Left ventricle myocardium superior (tissue), 1 donor: ENCODE measurements around the gene DUT. TPM values are rescaled to one million over a fixed set of nuclear protein-coding genes. Genes with fewer than 3 reads are reported as not detected.

ENCODE experiments used
- ATAC-seq: fragments of 200-7000 bp; cut with Tn5 transposase; one replicate; pipeline ENCODE4 v1.9.1; 2020; ENCODE audit warnings: mild to moderate bottlenecking, moderate library complexity
- DNase-seq: peaks from one replicate; pipeline ENCODE4 v3.0.0-alpha.2; 2020
- intact Hi-C: fragments of 100-400 bp; cut with micrococcal nuclease; formaldehyde crosslinking; loops from one replicate; pipeline ENCODE4 v1.11.0; 2022
- total RNA-seq: library from RNA; stranded (reverse); fragmentation: NEBNext Ultra II Directional; extraction: Animal tissue kit (Norgen Biotek cat#: 25700); gene quantifications from one replicate; pipeline ENCODE4 v1.2.1, GENCODE V29; 2021
- donor health status: DM: no; HTN: yes; CAD: no; lungs with severe emphysema.

The DUT gene
- total RNA-seq, 1 donor from 2014 or later, result 77.2 TPM

DNA sequence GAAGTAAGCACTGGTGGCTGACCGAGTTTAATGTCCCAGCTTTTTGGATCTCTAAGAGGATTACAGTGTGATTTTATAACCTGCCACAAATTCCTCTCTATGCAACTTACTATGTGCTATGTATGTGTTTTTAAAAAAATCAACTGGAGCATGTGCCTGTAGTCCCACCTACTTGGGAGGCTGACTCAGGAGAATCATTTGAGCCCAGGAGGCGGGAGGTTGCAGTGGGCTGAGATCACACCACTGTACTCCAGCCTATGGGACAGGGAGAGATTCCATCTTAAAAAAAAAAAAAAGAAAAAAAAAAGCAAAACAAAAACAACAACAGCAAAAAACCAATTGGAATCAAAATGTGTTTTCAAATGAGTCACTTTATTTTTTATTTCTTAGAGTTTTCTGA, 29.6 kb downstream of the DUT start:
- no peak for ATAC-seq
- DNase-seq, result no peak
- intact Hi-C loops, result no loop called here

DNA sequence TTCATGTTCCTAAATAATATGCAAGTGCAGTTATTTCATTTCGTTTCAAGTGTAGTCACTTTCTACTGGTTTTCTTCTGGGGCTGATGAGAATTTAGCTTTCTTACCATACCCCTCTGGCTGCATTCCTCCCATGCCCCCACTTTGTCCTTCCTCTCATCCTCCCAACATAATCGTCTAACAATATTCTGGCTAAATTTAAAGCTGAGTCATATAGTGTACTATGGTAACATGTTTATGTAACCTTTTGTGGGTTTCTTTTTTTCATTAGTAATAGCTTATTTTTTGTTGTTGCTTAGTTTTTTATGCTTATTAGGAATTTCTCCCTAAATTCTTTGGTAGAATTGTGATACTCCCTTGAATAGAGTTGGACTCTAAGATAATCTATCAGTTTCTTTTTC, 30.5 kb downstream of the DUT start:
- no peak for DNase-seq
- no peak for ATAC-seq
- intact Hi-C loops, result no loop called here

DNA sequence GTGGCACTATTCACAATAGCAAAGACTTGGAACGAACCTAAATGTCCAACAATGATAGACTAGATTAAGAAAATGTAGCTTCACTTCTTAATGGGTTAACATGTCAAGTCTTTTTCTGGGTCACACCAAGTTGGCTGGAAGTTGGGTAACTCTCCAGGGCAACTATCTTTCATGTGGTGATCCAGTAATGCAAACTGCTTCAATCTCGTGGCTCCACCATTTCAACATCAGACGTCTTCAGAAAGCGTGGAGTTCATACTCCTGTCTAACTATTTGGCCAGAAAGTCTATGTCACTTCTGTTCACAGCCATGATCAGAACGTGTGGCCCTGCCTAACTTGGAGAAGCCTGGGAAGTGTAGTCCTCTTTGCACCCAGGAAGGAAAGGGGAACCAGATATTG, 32.2 kb downstream of the DUT start:
- DNase-seq (no peak), ATAC-seq (no peak)
- intact Hi-C loops, result no loop called here

DNA sequence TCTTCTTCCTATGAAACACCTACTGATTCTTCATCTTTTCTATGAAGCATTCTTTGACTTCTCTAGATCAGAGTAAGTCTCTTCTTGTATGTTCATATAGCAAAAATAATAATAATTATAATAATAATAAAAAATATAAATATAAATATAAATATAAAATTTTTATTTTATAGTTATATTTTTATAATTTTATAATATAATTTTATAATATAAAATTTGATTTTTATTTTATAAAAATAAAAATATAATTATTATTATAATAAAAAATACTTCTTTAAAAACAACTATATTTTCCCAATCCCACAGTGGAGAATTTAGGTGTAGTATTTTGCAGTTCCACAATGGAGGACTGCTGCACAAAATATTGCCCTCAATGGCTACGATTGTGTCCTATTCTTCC, 34.3 kb downstream of the DUT start:
- DNase-seq (no peak), ATAC-seq (no peak)
- intact Hi-C loops, result no loop called here

DNA sequence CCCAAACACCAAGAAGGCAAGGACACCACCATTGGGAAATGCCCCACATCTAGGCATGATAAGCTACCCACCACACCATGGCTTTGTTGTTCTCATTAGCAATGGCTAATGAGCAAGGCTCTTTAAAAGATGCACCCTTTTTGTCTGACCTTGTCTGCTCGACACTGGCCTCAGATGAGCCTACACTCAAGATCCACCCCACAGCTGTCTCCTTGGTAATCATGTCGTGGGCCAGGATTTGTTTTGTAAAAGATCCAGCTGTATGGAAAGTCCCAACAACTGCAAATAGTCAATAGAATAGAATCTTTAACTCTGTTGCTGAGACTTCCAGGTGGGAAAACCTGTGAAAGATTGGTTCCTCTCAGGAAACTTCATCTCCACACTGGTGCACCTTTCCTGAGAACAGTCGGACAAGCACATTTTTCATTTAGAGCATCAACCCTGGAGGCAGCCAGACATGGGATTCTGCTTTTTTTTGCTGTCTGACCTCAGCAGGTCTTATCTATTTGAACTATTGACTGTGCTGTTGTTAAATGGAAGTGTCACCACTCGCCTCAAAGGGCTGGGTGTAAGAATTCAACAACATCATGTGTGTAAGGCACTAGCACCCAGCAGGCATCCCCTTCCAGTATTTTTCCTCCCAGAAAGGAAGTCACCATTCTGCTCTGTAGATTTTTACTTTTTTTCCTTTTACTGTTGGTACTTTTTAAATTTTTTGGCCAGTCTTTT, 35.5 kb downstream of the DUT start:
- intact Hi-C loops, result no loop called here
- ATAC-seq, result peak; percentile 90
- no peak for DNase-seq

DNA sequence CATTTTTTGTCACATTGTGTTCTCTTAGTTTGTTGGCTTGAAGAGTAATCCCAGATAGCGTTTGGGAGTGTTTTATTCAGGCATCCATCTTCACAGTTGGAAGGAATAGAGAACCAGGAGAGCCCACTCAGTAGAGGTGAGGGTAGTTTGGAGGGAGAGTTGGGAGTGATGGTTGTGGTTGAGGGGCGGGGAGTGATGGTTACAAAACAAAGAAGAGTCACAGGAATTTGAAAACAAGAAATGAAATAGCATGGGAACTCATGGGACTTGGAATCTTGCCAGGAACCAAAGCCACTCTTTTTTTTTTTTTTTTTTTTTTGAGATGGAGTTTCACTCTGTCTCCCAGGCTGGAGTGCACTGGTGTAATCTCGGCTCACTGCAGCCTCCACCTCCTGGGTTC, 36.3 kb downstream of the DUT start:
- peak; percentile 67 for ATAC-seq
- DNase-seq, result no peak
- intact Hi-C loops, result no loop called here

DNA sequence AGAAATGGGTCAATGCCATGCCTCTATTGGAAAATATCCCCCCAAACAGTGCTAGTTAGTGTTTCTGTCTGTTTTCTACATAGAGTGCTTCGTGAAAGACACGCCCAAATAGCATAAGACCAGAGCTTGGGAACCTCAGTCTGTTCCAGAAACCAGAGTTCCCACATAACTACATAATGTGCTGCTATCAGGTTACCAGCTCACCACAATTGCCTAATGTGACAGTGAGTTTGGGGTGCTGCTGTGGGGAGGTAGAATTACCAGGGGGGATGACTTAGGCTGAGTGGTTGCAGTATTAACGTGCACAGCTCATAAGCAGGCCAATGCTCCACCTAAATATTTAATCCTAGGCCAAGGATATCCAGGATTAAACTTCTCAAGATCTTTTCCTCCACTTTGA, 39.2 kb downstream of the DUT start:
- ATAC-seq (no peak), DNase-seq (no peak)
- intact Hi-C loops, result no loop called here

DNA sequence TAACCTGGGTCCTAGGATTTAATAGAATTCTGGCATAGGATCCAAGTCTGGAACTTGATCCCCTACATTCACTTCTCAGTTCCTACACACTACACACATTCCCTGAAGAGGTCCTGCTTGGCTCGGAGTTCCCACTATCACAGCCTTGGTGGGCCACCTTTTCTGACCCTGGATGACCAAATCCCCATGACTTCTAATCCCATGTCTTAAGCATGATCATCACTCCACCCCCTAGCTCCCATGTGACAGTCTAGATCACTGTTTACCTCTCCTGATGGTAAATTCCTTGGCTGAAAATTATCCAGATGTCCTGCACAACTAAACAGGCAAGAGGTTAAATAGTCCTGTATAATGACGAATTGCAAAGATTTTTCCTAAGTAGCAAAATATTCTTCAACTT, 40.3 kb downstream of the DUT start:
- DNase-seq (no peak), ATAC-seq (no peak)
- intact Hi-C loops, result no loop called here

DNA sequence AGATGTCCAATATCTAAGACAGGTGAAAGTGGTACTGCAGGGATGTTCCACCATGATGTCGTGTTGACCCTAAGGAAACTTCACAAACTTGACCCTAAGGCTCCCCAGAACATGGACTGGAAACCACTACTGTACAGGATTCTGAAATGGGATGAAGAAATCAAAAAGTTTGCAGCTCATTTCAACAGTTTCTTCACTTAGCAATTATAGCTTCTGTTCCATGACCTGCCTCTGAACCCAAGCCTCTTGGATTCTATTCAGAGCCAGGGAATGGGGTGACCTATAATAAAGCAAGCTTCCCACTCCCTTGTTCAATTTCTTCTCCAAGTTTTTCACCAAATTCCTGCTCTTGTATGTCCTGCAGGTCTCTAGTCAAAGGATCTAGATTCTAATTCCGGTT, 40.7 kb downstream of the DUT start:
- no peak for ATAC-seq
- intact Hi-C loops, result no loop called here
- DNase-seq, result no peak

DNA sequence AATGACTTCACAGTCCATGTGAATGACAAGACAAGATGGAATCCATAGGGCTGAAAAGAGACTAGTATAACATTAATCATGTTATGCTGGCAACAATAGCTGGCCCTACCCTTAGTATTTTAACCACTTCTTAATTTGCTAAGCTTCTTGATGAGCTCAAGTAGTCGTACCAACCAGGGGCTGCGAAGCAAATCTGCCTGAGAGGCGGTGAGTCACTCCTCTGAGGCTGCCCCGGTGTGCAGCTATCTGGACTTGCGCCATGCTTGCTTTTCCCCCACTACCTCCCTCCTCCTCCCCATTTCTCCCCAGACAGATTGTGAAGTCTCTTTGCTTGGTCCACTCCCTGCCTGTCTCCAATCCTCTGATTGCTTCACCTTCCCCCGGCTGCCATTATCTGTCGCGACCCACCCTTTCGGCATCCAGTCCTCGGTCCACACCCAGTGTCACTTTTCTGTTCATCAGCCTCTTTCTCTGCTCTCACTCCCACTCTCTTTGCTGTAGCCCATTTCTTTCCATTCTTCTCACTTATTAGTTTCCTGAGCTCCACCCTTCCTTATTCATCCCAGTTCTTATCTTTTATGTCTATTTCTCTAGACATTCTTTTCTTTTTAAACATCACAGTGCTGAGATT, 42.7 kb downstream of the DUT start:
- intact Hi-C loops, result no loop called here
- DNase-seq, result peak; percentile 56

DNA sequence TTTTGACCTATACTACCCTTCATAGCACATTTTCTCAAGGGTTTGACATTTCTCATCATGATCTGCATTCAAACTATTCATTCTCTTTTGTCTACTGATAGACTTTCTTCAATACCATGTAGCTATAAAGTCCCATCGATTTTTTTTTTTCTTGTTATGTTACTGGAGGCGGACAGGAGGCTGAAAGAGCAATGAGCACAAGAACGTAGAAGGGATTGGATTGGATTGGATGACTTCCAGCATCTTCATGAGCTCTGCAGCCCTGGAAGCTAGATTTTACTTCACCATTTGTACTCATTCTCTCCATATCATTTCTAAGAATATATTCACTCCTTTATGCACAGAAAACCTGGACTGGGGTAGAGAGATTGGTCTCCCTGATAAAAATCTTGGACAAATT, 43.2 kb downstream of the DUT start:
- intact Hi-C loops, result no loop called here
- no peak for ATAC-seq
- DNase-seq, result no peak

More for the DNA sequence above, 42.7 kb downstream of the DUT start:
- peak; percentile 84 for ATAC-seq

DNA sequence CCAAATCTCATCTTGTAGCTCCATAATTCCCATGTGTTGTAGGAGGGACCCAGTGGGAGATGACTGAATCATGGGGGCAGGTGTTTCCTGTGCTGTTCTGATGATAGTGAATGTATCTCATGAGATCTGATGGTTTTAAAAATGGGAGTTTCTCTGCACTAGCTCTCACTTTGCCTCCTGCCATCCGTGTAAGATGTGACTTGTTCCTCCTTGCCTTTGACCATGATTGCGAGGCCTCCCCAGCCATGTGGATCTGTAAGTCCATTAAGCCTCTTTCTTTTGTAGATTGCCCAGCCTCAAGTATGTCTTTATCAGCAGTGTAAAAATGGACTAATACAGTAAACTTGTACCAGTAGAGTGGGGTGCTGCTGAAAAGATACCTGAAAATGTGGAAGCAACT, 44.5 kb downstream of the DUT start:
- no peak for ATAC-seq
- DNase-seq, result no peak
- intact Hi-C loops, result no loop called here

DNA sequence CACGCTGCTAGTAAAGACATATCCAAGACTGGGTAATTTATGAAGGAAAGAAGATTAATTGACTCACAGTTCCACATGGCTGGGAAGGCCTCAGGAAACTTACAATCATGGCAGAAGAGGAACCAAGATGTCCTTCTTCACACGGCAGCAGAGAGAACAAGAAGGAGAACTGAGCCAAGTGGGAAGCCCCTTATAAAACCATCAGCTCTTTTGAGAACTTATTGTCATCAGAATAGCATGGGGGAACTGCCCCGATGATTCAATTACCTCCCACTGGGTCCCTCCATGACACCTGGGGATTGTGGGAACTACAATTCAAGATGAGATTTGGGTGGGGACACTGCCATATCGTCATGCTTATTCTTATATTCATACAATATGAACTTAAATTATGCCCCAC, 49.0 kb downstream of the DUT start:
- no peak for DNase-seq
- intact Hi-C loops, result no loop called here
- ATAC-seq, result no peak

DNA sequence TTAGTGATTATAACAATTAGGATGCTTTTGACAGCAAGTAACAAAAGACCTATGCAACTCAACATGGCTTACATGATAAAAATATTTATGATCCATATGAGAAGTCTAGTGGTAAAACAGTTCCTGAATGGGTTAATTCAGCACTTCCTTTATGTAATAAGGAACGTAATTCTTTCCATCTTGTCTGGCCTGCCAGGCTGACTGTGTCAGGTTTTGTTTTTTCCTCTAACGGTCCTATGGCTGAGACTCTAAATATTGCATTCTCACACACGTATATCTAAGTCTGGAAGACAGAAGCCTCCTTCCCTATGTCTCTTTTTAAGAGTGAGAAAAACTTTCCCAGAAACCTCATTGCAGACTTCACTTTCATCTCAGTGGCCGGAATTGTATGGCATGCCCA, 50.6 kb downstream of the DUT start:
- no peak for DNase-seq
- ATAC-seq, result no peak

DNA sequence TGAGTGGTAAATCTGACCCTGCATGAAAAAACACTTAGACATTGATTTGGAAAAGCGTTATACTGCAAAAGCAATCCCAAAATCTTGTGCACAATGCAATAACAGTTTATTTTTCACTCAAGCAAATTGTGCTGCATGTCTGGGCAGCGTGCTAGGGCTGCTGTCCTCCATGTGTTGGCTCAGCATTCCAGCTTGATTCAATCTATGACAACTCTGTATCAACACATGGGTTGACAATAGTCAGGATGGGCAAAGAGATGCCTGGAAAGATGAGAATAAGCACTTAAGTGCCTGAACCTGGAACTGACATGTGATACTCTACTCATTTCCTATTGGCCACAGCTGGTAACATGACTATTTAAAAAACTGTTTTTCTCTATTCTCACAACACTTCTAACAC, 51.8 kb downstream of the DUT start:
- intact Hi-C loops, result no loop called here
- DNase-seq, result no peak
- no peak for ATAC-seq

More for the DNA sequence above, 50.6 kb downstream of the DUT start:
- intact Hi-C loops, result no loop called here

DNA sequence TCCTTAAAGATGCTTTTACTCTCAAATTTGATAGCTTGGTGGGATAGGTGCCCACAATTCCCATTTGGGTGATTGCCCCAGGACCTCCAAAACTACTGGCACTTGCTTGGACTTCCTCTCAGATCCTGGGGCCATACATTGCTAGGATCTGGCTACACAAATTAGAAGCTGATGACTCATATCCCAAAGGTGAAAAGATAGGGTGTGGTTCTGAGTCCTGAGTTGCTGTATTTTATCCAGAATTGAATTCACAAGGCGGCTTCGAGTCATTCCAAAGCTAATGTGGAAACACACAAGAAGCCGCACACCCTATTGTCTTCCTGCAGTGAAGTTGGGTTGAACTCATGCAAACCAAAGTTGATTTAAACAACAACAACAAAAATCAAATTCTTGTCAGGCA, 53.4 kb downstream of the DUT start:
- ATAC-seq (no peak), DNase-seq (no peak)
- intact Hi-C loops, result no loop called here

DNA sequence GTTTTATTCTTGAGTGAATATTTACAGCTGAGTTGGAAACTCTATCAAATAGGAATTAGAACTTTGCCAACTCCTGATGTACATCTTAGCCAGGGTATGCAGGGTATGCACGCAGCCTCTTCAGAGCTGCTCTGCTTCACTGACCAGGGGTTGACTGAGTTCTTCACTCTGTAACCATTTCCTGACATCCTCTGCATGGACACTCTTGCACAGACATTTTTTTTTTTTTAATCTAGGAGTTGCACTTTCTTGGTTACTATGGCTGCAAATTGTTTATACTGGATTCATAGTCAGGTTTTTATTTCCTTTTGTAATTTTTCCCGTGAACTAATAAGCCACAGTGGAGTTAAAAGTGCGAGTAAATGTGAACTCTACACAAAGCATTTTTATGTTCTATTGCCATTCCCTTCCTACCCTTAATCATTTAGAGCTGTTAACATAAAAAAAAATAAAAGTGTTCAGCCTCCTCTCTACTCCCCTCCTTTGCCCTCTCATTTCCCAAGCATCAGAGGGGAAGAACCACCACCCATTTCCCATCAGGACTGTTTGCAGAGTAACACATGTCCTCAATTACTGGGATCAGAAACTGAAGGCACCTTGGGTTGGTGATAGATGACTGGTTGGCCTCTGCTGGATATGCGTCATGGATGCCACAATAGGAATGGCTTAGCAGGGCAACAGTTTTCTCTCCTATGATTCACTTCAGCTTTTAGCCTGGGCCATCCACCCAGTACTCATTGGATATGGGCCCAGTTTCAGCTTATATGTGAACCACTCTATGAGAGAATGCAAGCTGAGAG, 54.0 kb downstream of the DUT start:
- DNase-seq (no peak), ATAC-seq (no peak)
- intact Hi-C loops, result no loop called here

DNA sequence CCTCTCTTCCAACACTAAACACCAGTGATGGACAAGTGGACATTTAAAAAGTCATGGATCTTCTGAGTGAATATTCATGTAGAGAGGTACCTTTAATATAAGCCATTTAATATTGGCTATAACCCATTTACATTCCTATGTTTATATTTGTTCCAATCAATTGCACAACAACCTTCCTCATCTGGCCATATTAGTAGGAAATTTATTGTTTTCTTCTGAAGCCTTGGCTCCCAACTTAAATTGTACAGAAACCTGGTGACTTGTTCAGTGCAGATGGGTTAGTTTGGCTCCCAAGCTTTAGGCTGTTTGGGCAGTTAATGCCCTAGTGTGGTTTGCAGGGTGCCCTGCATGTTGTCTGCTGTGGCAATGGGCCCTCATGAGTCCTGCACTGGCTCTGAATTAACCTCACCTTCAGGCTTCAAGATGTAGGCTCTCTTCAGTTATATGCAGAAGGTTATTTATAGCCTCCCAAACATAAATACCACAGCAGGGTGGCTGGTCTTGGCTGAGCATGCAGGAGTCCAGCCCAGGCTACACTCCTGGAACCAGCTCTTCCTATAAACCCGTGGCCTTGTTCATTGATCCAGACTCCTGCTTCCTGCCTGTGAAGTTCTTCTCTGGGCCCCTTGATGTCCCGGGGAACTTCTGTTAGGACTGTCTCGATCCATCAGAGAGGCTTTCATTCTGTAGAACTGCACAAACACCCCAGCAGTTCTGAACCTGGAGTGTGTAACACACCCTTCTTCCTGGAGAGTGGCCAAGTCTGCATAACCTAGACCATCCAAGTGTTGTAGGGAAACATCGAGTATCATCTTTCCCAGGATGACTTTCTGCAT, 57.0 kb downstream of the DUT start:
- peak; percentile 67 for ATAC-seq
- no peak for DNase-seq
- intact Hi-C loops, result no loop called here

DNA sequence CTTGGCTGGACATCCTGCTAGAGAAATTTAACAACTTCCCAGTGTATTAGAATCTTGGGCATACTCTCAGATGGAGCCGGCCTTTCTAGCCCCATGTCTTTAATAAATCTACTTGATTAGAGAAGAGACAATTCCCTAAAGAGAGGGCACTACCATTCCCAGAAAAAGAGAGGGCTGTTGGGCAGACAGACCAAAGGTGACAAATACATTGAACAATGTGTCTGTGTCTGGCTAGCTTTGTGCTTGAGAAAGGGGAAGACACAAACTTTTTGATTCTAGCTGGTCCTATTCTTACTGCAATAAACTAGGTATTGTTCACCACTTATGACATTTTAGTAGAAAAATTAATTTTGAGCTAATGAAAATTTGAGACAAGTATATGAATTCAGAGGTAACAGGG, 57.7 kb downstream of the DUT start:
- DNase-seq (no peak), ATAC-seq (no peak)
- intact Hi-C loops, result no loop called here

DNA sequence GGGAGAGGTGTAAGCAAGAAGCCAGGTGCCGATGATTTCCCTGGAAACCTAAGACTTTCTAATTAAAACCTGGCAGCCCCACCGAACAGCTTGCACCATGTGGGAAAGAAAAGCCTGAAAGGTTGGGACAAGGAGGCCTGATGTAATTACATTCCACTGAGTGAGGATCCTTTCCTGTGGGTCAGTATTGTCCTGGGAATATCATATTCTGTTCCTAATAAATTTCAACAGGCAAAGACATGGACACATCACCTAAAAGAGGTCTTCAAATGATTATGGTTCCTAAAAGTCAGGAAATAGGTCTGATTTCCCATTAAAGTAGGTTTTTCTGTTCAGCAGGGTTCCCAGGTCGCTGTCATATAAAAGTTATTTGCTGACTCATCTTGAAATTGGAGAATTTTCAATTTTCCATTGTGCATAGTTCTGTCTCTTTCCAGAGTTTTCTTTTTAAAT, 58.5 kb downstream of the DUT start:
- peak; percentile 6 for ATAC-seq
- DNase-seq, result no peak
- intact Hi-C loops, result no loop called here
